SKM-1 (cell line): ENCODE measurements around the gene PRSS56.

Source experiments
- DNase-seq: peaks from one replicate; lab custom pipeline; 2025; ENCODE audit not compliant: unreplicated experiment; lab: John Stamatoyannopoulos, UW

PRSS56 gene

DNA sequence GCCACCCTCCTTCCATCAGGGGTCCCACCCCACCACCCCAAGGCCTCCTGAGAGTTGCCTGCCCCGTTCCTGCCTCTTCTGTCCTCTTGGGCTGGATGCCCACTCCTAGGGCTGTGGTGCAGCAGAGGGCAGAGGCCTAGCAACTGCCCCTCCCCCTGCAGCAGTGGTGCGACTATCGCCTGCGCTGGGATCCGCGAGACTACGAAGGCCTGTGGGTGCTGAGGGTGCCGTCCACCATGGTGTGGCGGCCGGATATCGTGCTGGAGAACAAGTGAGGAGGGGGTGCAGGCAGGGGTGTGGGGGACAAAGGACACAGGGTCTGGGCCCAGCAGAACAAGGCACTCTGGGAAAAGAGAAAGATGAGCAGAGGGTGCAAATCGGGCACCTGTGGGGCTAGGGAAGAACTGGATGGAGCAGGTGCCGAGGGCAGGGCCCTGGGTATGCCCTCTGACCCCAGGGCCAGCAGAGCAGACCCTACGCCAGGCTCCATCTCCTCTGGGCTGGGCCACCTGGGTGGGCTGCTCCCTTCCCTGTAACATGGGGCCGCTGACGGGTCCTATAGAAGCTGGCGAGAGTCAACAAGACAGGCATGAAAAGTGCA is 20.4 kb downstream of the PRSS56 start:
- DNase-seq: no peak

DNA sequence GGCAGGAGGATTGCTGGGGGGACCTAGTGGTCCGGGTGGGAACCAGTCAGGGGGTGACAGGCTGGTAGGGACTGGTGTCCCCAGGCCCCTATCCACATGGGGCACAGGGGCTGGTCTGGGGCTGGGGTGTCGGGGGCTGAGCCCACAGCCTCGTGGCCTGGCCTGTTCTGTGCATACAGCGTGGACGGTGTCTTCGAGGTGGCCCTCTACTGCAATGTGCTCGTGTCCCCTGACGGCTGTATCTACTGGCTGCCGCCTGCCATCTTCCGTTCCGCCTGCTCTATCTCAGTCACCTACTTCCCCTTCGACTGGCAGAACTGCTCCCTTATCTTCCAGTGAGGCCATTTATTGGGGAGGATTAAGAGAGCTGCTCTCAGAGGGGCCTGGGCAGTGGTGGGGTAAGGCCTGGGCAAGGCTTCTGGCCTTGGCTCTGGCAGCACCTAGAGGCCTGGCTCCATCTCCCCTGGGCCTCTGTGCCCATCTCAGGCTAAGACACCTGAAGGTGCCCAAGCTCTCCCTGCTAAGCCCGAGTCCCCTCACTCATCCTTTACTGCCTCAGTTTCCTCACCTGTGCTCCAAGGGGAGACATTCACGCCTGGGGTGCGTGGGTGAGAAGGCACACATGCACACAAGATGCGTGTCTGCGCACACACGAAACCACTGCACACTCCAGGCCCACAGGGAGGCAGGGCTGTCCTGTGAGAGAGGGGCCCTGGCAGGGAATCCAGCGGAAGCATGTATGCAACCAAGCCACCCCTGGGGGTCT is 21.2 kb downstream of the PRSS56 start:
- DNase-seq: no peak

DNA sequence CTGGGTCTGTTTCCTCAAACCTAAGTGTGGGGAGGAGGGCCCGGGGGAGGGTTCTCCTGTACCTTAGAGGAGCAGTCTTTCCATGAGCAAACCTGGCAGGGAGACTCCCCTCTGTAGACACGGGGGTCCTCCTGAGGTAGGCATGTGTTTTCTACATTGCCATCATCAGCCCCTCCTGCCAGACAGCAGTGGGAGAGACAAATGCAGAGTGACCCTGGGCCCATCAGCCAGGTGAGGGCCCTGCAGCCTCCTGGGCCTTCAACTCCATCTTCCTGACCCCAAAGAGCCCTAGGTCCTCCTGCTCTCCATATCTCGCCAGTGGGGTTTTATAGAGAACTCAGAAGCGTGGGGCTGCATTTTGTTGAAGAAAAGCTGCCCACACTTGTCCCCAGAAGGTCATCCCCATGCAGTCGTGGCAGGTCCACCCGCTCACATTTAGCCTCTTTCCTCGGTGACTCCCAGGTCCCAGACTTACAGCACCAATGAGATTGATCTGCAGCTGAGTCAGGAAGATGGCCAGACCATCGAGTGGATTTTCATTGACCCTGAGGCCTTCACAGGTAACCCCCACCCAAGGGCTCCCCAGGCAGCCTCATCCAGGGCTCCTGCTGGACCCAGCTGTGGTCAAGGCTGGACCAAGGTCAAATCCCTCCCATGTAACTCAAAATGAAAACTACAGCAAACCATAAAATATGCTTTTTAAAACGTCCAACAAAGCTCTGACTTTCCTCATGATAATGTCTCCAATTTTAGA is 21.9 kb downstream of the PRSS56 start:
- DNase-seq: no peak

DNA sequence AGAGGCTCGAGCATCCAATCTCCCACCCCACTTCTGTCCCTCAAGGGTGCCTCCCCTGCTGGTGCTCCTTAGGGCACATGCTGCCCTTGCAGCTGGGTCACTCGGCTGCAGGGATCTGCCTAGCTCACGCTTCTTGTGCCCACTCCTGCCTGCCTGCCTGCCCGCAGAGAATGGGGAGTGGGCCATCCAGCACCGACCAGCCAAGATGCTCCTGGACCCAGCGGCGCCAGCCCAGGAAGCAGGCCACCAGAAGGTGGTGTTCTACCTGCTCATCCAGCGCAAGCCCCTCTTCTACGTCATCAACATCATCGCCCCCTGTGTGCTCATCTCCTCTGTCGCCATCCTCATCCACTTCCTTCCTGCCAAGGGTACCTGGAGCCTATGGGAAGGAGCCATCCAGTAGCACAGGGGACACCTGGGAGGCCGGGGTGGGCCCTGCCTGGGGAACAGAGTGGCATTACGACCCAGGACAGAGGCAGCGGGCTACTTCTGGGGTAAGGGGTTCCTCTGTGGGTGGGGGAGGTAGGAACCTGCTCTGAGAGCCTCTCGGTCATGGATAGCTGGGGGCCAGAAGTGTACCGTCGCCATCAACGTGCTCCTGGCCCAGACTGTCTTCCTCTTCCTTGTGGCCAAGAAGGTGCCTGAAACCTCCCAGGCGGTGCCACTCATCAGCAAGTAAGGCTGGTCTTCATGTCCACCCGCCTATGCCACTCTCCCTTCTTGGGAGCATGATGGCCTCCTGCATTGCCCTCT is 22.7 kb downstream of the PRSS56 start:
- DNase-seq: no peak

DNA sequence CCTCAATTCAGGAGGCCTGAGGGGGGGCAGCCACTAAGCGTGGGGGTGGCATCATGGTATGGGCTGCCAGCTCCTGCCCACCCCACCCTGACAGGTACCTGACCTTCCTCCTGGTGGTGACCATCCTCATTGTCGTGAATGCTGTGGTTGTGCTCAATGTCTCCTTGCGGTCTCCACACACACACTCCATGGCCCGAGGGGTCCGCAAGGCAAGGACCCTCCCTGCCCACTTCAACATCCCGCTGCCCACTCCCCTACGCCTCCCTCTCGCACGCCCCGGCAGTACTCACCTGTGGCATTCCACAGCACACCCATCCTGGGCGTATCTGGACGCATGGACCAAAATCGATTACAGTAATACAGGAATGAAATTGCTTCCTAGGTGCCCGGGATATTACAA is 23.3 kb downstream of the PRSS56 start:
- DNase-seq: no peak

DNA sequence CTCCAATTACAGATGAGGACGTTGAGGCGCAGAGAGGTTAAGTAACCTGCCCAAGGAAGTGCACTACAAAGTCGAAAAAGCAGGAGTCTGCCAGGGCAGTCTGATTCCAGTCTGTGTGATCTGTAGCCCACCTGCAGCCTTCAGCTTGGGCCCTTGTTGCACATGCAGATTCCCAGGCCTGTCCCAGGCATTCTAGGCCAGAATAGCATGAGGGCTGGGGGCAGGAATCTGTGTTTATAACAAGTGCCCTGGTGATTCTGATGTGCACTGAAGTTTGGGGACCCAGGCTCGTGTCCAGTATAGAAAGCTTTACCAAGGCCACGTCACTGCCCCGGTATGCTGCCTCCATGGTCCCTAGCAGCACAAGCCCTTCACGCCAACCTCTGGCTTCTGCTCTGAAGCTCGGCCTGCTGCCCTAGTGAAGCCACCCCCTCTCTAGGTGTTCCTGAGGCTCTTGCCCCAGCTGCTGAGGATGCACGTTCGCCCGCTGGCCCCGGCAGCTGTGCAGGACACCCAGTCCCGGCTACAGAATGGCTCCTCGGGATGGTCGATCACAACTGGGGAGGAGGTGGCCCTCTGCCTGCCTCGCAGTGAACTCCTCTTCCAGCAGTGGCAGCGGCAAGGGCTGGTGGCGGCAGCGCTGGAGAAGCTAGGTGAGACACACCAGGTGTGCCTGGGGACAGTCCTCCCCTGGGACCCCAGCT is 23.9 kb downstream of the PRSS56 start:
- no peak for DNase-seq

DNA sequence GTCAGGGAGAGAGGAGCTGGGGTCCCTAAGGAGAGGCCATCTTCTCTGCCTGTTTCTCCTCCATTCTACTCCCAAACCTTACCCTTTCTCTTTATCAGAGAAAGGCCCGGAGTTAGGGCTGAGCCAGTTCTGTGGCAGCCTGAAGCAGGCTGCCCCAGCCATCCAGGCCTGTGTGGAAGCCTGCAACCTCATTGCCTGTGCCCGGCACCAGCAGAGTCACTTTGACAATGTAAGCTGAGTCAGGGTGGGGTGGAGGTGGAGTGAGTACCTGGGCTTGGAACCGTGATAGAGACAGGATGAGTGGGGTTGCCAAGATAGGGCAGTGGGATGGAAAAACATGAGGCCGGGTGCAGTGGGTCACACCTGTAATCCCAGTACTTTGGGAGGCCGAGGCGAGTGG is 24.5 kb downstream of the PRSS56 start:
- DNase-seq: no peak

DNA sequence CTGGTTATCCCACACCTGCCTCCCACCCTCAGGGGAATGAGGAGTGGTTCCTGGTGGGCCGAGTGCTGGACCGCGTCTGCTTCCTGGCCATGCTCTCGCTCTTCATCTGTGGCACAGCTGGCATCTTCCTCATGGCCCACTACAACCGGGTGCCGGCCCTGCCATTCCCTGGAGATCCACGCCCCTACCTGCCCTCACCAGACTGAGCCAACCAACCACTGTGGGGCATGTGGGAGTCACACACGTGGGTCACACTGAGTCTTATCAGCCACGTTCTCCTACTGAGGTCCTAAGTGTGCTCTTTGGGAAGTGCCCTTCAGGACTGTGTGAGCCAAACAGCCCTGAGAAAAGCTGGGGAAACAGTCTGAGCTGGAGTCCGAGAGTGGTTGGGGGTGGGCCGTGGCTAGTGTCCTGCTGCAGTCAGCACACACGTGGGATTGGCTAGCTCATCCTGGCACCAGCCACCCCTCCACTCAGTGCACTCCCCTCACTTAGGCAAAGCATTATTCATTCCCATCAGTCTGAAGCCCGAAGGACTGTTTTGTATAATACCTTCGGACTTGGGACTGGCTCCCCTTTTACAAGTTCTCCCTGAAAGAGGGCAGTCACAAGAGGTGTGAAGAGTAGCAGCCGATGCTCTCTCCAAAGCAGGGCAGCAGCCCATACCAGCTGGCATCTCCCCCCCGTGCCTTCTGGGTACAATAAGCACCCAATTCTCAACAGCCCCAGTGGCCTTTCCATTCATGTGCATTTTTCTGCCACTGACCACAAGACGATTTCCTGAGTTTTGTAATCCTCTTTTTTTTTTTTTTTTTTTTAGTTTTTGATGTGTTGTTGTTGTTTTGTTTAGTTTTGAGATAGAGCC is 25.6 kb downstream of the PRSS56 start:
- no peak for DNase-seq

DNA sequence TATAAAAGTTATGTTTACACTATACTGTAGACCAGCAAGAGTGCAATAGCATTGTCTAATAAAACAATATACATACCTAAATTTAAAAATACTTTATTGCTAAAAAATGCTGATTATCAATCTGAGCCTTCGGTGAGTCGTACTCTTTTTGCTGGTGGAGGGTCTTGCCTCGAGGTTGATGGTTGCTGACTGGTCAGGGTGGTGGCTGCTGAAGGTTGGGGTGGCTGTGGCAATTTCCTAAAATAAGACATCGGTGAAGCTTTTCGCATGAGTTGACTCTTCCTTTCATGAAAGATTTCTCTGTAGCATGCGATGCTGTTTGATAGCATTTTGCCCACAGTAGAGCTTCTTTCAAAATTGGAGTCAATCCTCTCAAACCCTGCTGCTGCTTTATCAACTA is 27.8 kb downstream of the PRSS56 start:
- DNase-seq: no peak

DNA sequence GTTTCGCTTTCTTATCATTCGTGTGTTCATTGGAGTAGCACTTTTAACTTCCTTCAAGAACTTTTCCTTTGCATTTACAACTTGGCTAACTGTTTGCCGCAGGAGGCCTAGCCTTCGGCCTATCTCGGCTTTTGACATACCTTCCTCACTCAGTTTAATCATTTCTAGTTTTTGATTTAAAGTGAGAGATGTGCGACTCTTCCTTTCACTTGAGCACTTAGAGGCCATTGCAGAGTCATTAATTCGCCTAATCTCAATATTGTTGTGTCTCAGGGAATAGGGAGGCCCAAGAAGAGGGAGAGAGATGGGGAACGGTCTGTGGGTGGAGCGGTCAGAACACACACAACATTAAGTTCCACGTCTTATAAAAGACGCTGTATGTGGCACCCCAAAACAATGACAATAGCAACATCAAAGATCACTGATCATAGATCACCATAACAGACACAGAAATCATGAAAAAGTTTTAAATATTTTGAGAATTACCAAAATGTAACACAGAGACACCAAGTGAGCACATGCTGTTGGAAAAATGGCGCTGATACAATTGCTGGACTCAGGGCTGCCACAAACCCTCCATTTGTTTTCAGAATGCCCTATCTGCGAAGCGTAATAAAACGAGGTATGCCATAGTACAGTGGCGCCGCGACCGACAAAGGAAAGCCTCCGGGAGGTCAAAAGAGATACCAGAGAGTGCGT is 29.6 kb downstream of the PRSS56 start:
- peak; percentile 24 for DNase-seq

DNA sequence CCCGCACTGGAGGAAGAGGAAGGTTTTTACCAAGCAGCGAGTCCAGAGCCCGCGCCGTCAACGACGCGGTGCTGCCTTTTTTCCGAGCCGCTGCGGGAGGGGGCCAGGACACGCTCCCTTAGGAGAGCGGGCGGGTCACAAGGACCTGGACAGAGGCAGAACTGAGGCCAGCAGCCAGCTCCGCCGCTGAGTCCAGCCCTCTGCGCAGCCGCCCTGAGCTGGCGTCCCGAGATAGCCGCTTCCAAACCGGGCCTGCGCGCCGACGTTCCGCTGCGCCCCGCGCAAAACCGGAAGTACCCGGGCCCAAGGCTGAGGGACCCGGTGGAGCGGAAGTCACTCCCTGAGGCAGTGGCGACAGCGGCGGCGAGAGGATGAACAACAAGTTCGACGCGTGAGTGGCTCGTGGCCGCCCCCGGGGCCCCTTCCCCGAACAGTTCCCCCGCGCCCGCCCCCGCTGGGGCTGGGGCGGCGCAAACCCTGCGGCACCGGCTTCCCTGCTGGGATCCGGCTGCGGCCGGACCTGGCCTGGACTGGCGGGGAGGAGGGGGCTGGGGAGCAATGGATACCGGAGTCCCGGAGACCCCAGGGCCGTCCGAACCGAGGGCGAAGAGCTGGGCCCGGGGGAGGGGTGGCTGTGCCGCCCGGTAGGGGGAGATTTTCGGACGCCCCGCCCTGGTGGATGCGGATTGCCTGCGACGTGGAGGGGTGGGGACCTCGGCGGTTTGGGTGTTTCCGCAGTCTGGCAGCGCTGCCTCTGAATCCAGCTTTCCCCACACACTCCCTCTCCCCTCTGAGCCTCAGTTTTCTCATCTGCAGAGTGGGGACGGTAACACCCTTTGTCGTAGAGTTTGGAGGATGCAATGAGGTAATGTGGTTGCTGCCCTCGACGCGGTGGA is 30.4 kb downstream of the PRSS56 start, which contains the start of the genes EIF4E2 and TIGD1:
TSS of gene EIF4E2 (plus strand) at position 336 of the 896 bp plus-strand sequence. CDS start at position 372, 36 bp downstream.
TSS of gene TIGD1 (minus strand) at position 204 of the 896 bp plus-strand sequence. CDS start 675 bp downstream, outside the sequence.
- peak; percentile 87 for DNase-seq

DNA sequence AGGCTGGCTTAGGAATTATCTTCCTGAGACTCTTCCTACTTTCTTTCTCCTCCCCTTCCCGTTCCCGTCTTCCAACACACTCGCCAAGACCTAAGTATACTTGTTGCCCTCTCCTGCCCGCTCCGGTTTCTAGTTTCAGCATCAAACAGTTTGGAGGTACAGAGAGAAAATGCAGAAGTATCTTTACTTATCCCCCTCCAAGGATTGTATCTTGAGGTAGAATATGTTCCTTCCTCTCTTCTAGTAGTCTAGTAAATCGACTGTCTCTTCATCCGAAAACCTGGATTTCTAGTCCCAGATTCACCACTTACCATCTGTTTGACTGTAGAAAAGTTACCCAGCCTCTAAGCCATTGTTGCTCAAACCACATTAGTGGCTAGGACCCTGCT is 31.1 kb downstream of the PRSS56 start:
- no peak for DNase-seq

DNA sequence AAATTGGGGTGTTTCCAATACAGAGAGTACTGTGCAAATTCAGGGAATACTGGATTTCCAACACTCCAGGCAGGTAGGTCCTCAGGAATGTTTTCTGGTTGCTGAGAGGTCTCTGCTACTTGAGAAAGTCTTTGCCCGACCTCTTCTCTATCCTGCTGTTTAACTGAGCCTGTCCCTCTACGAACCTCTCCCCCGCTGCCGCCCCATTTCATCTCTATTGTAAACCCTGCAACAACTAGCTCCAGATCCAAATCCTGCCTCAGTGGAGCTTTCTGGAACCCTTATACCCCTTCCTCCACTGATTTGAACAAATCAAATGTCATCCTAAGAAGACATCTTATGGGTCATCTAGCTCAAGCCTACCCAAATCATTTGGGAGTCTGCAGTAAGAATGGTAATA is 31.6 kb downstream of the PRSS56 start:
- DNase-seq: no peak

DNA sequence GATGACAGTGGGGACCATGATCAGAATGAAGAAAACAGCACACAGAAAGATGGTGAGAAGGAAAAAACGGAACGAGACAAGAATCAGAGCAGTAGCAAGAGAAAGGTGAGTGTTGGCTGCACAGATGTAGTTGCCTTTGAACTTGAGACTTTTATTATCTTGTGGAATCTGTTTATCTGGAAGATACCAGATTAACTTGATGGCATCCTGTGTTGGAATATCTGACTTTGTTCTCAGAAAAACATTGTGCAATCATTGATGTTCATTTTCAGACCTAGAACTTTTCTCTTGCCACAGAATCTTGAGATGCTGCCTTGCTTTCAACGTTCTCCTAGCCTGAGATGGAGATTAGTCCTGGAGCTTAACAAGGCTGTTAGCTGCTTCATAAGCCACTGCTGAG is 36.2 kb downstream of the PRSS56 start:
- DNase-seq: no peak

DNA sequence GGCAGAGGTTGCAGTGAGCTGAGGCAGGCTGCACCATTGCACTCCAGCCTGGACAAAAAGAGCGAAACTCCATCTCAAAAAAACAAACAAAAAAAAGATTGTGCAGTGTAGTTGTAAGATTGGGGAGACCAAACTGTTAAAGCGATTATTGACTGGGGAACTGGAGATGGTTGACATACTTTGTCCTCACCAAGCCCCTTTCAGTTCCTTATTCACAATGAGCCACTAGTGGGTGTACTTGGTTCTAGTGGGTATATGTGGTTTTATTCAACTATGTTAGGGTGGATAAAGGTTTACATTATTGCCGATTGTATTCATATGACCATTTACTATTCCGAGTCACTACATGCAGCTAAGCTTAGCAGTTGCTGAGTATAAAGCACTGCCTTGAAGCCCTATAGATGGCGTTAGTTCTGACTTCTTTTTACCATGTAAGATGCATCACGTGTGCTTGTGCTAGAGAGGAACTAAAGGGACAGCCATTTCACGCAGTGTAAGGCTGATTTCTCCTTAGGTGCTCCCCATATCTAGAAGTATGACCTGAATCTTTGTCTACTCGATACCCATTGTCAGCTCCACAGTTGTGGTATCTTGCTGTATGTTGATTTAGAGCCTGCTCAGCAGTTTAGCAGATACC is 42.4 kb downstream of the PRSS56 start:
- DNase-seq: no peak

DNA sequence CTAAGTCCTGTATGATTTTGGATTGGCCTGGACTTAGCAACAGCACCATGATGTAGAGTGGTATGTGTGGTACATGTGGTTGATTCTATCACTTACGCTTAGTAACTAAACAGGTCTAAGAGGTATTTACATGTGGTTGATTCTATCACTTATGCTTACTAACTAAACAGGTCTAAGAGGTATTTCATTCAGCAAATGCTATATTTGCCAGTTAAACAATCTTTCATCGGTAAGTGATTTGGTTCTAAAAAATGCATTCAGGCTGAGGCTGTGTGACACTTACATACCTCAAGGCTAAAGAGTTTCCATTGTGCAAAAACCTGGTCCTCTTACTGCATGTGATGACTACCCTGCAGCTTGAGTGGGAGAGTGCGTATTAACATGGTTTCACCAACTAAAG is 43.4 kb downstream of the PRSS56 start:
- no peak for DNase-seq

DNA sequence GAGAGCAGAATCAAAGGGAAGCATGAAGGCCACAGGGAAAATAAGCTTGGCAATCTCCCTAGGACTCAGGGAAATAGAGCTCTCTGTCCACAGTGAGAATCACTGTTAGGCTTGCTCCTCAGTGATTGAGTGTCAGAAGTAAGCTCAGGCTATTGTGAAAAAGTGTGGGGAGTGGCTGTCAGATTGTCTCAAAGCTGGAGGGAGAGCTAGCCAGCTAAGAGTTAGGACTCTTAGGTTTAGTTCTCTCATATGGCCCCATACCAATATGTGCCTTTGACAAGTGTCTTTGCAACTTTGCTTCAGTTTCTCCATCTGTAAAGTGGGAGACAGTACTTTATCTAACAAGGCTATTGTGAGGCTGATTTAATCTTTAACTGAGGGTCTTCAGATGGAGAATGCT is 47.5 kb downstream of the PRSS56 start:
- DNase-seq: no peak

DNA sequence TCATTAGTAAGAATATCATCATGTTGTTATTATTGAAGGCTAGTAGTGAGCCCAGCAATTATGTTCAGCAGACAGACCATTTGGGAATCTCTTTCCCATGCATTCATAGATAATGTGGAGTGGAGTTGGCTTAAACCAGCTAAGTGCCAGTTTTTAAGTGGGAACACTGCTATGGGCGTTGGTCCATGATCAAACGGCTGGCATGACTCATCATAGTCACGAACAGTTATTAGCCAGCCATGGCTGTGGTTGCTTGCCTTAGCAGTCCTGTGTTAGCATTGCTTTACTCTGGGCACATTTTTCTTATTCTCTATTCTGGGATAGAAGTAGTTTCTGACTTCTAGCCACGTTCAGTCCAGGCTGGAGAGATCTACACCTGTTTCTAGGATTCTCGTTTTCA is 48.0 kb downstream of the PRSS56 start:
- DNase-seq: no peak
